GM12874 (cell line): ENCODE measurements around the gene NDUFAF8.

ENCODE experiments used
- TF ChIP-seq, protein P1 (sequence below): IDR thresholded peaks from 2 replicates; pipeline ENCODE4 v1.5.1; 2011; ENCODE audit warnings: low read depth, mild to moderate bottlenecking, control low read depth, low read length, moderate library complexity; ENCODE audit not compliant: insufficient read depth

NDUFAF8 gene

DNA sequence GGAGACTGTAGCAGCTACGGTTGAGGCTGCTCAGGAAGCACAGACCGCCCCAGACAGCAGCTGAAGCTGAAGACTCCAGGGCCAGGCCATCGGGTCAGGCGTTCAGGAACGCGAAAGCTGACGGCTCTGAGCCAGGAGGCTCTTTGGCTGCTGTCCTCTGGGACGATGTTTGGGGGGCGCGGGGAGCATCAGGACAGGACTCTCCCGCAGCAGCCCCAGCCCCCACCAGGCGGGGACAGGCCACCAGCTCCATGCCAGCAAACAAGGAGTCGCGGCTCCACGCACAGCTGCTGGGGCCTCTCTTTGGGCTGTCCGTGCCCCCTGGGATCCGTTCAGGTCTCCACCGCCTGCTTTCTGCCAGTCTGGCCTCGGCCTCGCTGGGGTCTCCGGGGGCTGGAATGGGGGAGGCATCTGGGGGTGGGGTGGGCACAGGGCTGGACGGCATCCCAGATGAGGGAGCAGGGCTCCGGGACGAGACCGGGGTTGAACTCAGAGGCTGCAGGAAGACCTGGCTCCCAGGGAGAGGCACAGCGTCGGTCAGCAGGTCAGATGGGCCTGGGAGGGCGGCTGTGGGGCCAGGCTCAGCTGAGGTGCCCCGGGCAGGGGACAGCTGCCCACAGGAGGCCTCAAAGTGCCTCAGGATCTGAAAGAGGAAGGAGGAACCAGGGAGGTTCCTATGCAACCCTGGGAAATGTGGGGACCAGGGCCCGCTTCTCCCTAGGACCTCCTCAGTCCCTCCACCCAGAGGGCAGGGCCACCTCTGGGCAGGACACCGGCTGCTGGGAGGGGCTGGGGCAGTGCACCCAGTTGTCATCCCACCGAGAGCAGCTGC is 10.1 kb upstream of the NDUFAF8 start:
- TF ChIP-seq, protein P1, sequence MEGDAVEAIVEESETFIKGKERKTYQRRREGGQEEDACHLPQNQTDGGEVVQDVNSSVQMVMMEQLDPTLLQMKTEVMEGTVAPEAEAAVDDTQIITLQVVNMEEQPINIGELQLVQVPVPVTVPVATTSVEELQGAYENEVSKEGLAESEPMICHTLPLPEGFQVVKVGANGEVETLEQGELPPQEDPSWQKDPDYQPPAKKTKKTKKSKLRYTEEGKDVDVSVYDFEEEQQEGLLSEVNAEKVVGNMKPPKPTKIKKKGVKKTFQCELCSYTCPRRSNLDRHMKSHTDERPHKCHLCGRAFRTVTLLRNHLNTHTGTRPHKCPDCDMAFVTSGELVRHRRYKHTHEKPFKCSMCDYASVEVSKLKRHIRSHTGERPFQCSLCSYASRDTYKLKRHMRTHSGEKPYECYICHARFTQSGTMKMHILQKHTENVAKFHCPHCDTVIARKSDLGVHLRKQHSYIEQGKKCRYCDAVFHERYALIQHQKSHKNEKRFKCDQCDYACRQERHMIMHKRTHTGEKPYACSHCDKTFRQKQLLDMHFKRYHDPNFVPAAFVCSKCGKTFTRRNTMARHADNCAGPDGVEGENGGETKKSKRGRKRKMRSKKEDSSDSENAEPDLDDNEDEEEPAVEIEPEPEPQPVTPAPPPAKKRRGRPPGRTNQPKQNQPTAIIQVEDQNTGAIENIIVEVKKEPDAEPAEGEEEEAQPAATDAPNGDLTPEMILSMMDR = no peak

DNA sequence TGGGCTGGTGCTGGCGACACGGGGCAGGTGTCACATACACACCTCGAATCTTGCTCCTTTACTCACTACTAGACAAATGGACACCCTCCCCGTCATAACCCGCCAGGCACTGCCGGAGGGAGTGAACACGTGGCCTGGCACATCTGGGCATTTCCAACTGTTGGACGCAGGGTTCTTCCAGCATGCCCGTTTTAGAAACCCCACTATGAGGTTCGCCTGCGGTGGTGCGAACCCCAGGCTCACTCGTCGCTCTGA is 9.5 kb upstream of the NDUFAF8 start:
- TF ChIP-seq, protein P1 = no peak

DNA sequence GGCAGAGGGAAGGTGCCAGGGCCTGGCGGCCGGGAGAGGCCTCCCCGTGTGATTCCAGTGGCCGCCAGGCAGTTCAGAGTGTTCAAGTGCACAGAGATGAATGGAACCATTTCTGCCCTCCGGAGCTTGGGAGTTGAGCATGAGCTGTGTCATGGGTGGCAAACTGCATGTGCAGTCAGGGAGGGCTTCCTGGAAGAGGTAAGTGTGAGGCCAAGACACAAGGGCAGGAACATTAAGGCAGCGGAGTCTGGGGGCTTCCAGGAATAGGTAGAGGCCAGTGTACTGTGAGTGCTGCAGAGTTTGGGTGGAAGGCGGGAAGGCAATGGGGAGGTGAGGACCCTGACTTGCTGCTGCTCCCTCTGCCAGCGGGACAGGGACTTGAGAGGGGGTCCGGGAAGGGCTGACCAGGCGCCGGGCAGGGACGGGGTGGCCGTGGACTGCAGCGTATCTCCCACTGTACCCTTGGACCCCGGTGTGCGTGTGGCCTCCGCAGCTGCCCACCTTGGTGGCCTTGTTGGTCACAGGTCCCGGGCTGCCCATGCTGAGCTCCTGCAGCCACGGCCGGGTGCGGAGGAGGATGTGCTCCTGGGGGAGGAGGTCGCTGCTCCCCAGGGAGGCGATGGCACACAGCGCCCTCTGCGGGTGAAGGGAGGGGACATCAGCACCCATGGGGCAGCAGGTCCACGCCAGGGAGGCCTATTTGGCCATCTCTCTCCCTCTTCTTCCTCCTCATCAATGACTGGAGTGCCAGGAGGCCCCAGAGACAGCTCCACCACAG is 8.9 kb upstream of the NDUFAF8 start:
- TF ChIP-seq, protein P1 = peak; percentile 53

DNA sequence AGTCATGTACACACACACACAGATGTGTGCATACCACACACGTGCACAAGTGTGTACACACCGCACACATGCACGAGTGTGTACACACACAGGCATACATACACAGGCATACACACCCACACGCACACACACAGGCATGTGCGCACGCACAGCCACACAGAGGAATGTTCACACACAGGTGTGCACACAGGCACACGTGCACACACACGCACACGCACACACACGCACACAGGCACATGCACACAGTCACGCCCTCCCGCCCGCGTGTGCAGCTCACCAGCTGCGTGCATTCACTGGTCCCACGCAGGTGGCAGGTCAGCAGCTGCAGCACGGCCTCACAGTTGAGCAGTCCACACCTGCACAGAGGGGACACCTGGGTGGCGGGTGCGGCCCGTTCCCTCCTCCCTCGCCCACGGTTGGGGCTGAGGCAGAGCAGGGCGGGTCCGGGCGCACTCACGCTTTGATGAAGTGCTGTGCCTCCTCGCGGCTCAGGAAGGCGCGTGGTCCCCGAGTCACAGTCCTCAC is 7.9 kb upstream of the NDUFAF8 start:
- TF ChIP-seq, protein P1 = no peak

DNA sequence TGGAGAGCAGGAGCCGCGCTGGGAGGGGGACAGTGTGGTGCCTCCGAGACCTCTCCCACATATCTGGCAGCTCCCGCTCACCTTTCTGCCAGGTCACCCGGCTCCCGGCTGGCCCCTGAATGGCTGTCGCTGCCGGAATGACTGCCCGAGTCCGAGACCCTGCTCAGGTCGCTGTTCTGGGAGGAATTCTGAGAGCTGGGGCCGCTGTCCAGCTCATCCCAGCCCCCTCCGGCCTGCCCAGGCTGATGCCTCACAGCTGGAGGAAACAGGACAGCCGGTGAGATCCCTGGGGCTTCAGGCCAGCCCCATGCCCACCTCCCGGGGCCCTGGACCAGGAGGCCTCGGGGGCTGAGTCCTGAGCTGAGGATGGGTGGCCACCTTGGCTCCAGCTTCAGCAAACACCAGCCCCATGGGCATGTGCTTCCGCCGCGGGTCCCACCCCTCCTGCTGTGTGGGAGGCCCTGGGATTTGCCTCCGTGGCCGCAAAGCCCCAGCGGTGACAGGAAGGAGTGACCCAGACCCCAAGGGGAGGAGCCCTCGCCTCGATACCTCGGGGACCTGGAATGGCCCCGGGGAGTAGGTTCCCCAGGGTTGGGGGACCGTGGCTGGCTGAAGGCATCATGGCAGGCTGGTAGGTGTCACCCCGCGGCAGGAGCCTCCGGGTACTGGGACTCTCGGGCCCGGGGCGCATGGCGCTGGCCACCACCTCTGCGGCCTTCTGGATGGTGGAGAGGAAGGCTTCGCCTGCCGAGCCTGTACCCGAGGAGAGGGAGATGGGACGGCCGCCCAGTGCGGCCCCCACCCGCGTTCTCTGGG is 7.1 kb upstream of the NDUFAF8 start:
- TF ChIP-seq, protein P1 = no peak

DNA sequence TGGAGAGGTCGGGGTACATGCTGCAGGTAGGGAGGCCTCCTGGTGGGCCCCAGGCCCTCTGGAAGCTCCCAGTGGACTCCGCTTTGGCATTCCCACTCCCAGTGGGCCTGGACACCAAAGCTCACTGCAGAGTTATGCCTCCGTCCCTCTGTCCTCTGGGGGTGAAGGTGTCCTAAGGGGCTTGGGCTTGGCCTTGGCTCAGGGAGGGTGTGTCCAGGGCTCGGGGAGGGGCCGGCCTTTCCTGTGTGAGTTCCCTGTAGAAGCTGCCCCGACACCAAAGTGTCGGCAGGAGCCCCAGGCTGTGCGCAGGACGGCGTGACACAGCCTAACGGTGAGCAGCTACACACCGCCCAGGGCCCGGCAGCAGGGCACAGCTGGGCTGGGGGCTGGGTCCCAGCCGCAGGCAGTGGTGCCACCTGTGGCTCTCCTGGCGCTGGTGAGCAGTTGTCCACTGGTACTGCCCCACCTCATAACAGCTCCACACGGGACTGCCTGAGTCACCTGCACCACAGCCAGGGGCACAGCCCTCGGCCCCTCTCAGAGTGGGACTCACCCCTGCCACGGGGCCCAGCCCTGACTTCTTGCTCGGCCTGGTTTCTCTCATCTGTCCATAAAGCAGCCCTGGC is 6.4 kb upstream of the NDUFAF8 start:
- TF ChIP-seq, protein P1 = no peak
